Astrocyte (in vitro differentiated cells and primary cell): ENCODE results near the gene INTS7. TPM values are rescaled to one million over a fixed set of nuclear protein-coding genes. Genes with fewer than 3 reads are reported as not detected.

Experiments
- DNase-seq: peaks from one replicate; pipeline ENCODE4 v3.0.0-alpha.2; 2010; ENCODE audit warnings: low read depth
- FAIRE-seq: peaks from 2 replicates; lab custom pipeline; 2011; peaks lifted over from hg19 to GRCh38; lab: Jason Lieb, UNC
- H2AFZ ChIP-seq: 2 replicates; pipeline ENCODE4 v1.6.0; 2012; ENCODE audit warnings: low read depth, low read length, inconsistent platforms
- H3K27ac ChIP-seq: 2 replicates; pipeline ENCODE4 v1.5.1; 2011; ENCODE audit warnings: low read depth, low read length, inconsistent platforms
- H3K27me3 ChIP-seq: 2 replicates; pipeline ENCODE4 v1.6.0; 2011; ENCODE audit warnings: low read length, inconsistent platforms; ENCODE audit not compliant: insufficient read depth
- H3K36me3 ChIP-seq: 2 replicates; pipeline ENCODE4 v1.5.1; 2011; ENCODE audit warnings: low read length, inconsistent platforms; ENCODE audit not compliant: insufficient read depth
- H3K4me1 ChIP-seq: 2 replicates; pipeline ENCODE4 v1.5.1; 2011; ENCODE audit warnings: low read length, inconsistent platforms; ENCODE audit not compliant: insufficient read depth
- H3K4me2 ChIP-seq: 2 replicates; pipeline ENCODE4 v1.6.0; 2012; ENCODE audit warnings: low read length, inconsistent platforms
- H3K4me3 ChIP-seq: 2 replicates; pipeline ENCODE4 v1.5.1; 2011; ENCODE audit warnings: low read depth, mild to moderate bottlenecking, low read length, inconsistent platforms; ENCODE audit not compliant: insufficient read depth
- H3K79me2 ChIP-seq: 2 replicates; pipeline ENCODE4 v1.6.0; 2012; ENCODE audit warnings: mild to moderate bottlenecking, low read length, inconsistent platforms; ENCODE audit not compliant: insufficient read depth
- H3K9ac ChIP-seq: 2 replicates; pipeline ENCODE4 v1.6.0; 2012; ENCODE audit warnings: mild to moderate bottlenecking, low read length, inconsistent platforms
- H3K9me3 ChIP-seq: 2 replicates; pipeline ENCODE4 v1.5.1; 2012; ENCODE audit warnings: low read depth, mild to moderate bottlenecking, low read length, inconsistent platforms; ENCODE audit not compliant: insufficient read depth
- H4K20me1 ChIP-seq: 2 replicates; pipeline ENCODE4 v1.6.0; 2012; ENCODE audit warnings: low read length, inconsistent platforms; ENCODE audit not compliant: insufficient read depth
- H3K27ac Mint-ChIP-seq: one replicate; pipeline ENCODE4 v1.8.0; 2021; ENCODE audit warnings: mild to moderate bottlenecking, mixed read lengths; ENCODE audit not compliant: unreplicated experiment
- H3K27me3 Mint-ChIP-seq: one replicate; pipeline ENCODE4 v1.8.0; 2021; ENCODE audit warnings: low read depth, mixed read lengths; ENCODE audit not compliant: unreplicated experiment
- H3K36me3 Mint-ChIP-seq: one replicate; pipeline ENCODE4 v1.8.0; 2021; ENCODE audit warnings: low read depth, mixed read lengths; ENCODE audit not compliant: unreplicated experiment
- H3K4me1 Mint-ChIP-seq: one replicate; pipeline ENCODE4 v1.8.0; 2021; ENCODE audit warnings: low read depth, mixed read lengths; ENCODE audit not compliant: unreplicated experiment
- H3K4me3 Mint-ChIP-seq: one replicate; pipeline ENCODE4 v1.8.0; 2021; ENCODE audit warnings: mild to moderate bottlenecking, moderate library complexity, mixed read lengths; ENCODE audit not compliant: unreplicated experiment
- H3K9me3 Mint-ChIP-seq: one replicate; pipeline ENCODE4 v1.8.0; 2021; ENCODE audit warnings: mild to moderate bottlenecking, mixed read lengths; ENCODE audit not compliant: unreplicated experiment
- EZH2 ChIP-seq: IDR thresholded peaks from 2 replicates; pipeline ENCODE4 v1.6.1; 2012; ENCODE audit warnings: mild to moderate bottlenecking, low read length, inconsistent platforms; ENCODE audit not compliant: insufficient read depth
- total RNA-seq: library from RNA; stranded (reverse); gene quantifications from 2 replicates; pipeline ENCODE4 v1.2.1, GENCODE V29; 2021
- TF ChIP-seq, protein P1 (sequence below): IDR thresholded peaks from 2 replicates; pipeline ENCODE4 v1.5.1; 2011; ENCODE audit warnings: low read depth, mild to moderate bottlenecking, inconsistent platforms, low read length, moderate library complexity; ENCODE audit not compliant: insufficient read depth

The INTS7 gene
- total RNA-seq, 1 donor from 2014 or later, result 14.7 TPM

DNA sequence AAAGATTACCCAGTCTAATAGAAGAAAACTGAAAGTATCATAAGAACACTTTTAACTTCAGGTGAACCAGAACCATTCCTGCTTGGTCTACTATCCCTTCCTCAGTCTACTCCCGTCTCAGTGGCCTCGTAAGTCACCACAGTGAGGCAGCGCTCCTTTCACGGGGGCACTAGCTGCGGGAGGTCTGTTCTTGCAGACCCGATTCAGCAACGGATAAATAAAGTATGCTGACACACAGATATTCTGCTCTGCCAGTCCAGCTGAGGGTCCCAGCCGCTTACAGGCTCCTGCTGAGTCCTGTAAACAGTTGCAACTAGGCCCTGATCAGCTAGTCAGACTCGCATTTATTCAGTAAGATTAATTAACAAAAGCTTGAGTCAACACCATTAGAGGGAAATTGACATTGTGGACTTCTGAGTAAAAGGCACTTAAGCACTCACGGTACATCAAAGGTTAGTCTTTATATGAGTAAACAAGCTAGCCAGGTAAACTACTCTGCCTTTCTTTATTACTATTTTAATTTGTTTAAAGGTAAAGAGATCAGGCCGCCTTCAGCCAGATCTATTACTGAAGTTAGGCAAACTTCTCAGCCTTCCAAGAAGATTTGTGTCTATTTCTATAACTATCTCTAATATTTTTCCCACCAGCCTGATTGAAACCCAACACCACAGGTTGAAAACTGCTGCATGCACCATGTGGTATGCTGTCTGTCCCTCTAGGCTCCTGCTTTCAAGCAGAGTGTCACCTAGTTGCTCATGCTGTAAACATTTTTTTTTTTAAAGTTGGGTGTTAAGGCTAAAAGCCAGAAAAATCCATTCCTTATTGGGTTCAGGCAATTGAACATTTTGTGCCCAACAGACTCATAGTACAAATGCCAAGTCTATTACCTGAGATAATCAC is 87.7 kb downstream of the INTS7 start:
- no peaks in the 10 kb centered on the region for H3K9me3 ChIP-seq
- no peak overlapping the region for H3K9ac ChIP-seq

DNA sequence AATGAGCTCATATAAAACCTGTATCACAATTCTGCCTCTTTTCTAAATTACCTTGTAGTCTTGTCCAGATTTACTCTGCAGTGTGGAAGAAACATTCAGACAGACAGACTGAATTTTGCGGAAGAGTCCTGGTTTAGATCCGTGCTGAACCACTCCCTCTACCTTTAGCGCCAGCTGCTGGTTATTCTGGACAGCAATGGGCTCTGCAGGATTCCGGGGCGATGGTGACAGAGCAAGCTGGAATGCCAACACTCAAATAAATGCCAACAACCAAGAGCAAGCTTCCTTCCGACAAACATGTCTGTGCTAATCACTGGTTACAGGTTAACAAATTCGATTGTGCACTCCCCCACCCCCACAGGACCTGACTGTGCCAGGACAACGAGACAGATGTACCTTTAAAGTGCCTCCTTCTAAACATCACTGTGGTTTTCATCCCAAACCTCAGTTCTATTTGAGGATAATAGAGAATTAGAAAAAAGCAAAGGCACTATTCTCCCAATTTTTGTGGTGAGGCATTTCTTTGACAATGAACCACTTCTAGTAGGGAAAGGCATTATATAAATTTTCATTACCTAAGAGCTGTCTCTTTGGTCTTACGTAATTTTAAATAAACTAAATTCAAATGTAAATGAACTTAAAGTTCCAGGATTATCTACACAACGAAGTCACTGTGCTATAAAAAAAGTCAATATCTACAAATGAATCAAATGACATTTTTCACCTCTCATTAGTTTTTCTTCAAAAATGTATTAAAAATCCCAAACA is 90.4 kb downstream of the INTS7 start:
- H3K9me3 Mint-ChIP-seq, result no peaks in the 10 kb centered on the region
- no peaks in the 10 kb centered on the region for H3K4me1 ChIP-seq
- H3K4me3 Mint-ChIP-seq, result peak overlapping the region; percentile 12
- FAIRE-seq, result no peak
- H3K27me3 ChIP-seq, result no peaks in the 10 kb centered on the region
- H3K4me3 ChIP-seq, result no peak overlapping the region
- peaks cover 2% of the 10 kb centered on the region for H3K36me3 Mint-ChIP-seq
- H3K4me1 Mint-ChIP-seq, result peaks cover 12% of the 10 kb centered on the region
- H3K79me2 ChIP-seq, result no peaks in the 10 kb centered on the region
- no peaks in the 10 kb centered on the region for H4K20me1 ChIP-seq
- no peak overlapping the region for H2AFZ ChIP-seq
- H3K36me3 ChIP-seq, result peaks cover 5% of the 10 kb centered on the region
- DNase-seq, result peak; percentile 57
- peak overlapping the region; percentile 34 for H3K4me2 ChIP-seq
- H3K9ac ChIP-seq, result no peak overlapping the region
- H3K27ac Mint-ChIP-seq, result no peak overlapping the region
- TF ChIP-seq, protein P1, sequence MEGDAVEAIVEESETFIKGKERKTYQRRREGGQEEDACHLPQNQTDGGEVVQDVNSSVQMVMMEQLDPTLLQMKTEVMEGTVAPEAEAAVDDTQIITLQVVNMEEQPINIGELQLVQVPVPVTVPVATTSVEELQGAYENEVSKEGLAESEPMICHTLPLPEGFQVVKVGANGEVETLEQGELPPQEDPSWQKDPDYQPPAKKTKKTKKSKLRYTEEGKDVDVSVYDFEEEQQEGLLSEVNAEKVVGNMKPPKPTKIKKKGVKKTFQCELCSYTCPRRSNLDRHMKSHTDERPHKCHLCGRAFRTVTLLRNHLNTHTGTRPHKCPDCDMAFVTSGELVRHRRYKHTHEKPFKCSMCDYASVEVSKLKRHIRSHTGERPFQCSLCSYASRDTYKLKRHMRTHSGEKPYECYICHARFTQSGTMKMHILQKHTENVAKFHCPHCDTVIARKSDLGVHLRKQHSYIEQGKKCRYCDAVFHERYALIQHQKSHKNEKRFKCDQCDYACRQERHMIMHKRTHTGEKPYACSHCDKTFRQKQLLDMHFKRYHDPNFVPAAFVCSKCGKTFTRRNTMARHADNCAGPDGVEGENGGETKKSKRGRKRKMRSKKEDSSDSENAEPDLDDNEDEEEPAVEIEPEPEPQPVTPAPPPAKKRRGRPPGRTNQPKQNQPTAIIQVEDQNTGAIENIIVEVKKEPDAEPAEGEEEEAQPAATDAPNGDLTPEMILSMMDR, result peak; percentile 54
- TF ChIP-seq EZH2, result no peak
- H3K9me3 ChIP-seq, result no peaks in the 10 kb centered on the region
- no peak overlapping the region for H3K27ac ChIP-seq
- H3K27me3 Mint-ChIP-seq, result no peaks in the 10 kb centered on the region

More for the DNA sequence above, 87.7 kb downstream of the INTS7 start:
- H4K20me1 ChIP-seq, result no peaks in the 10 kb centered on the region
- H3K27ac ChIP-seq, result no peak overlapping the region
- no peak overlapping the region for H2AFZ ChIP-seq
- no peaks in the 10 kb centered on the region for H3K27me3 Mint-ChIP-seq
- peak overlapping the region; percentile 48 for H3K27ac Mint-ChIP-seq
- TF ChIP-seq, protein P1, result no peak
- TF ChIP-seq EZH2, result no peak
- no peak overlapping the region for H3K4me2 ChIP-seq
- peaks cover 2% of the 10 kb centered on the region for H3K36me3 Mint-ChIP-seq
- no peaks in the 10 kb centered on the region for H3K9me3 Mint-ChIP-seq
- peaks cover 2% of the 10 kb centered on the region for H3K36me3 ChIP-seq
- no peak for FAIRE-seq
- no peaks in the 10 kb centered on the region for H3K79me2 ChIP-seq
- no peaks in the 10 kb centered on the region for H3K27me3 ChIP-seq
- peaks cover 19% of the 10 kb centered on the region for H3K4me1 Mint-ChIP-seq
- H3K4me3 Mint-ChIP-seq, result no peak overlapping the region
- no peak for DNase-seq
- H3K4me1 ChIP-seq, result no peaks in the 10 kb centered on the region
- no peak overlapping the region for H3K4me3 ChIP-seq
